Activated CD8-positive, alpha-beta memory T cell treated with anti-CD3 and anti-CD28 coated beads, Interleukin-2, amount 10 ng/mL, durations not matched to agents 7 days and 5 days (primary cell): ENCODE results near the gene ZNF583. TPM values are rescaled to one million over a fixed set of nuclear protein-coding genes. Genes with fewer than 3 reads are reported as not detected.

ENCODE experiments used
- ATAC-seq: fragments of 150-1000 bp; cut with Tn5 transposase; one replicate; pipeline ENCODE4 v1.10.0; 2021; ENCODE audit warnings: moderate library complexity
- CTCF ChIA-PET: fragments of 350-600 bp; sonication (Branson Sonifier 250); formaldehyde crosslinking; loops from one replicate; lab custom pipeline; 2021; ENCODE audit warnings: antibody characterized with exemption; lab: Charles Lee
- DNase-seq: peaks from one replicate; pipeline ENCODE4 v3.0.0-alpha.2; 2020
- H3K27ac Mint-ChIP-seq: one replicate; pipeline ENCODE4 v1.8.0; 2021; ENCODE audit warnings: mild to moderate bottlenecking, mixed read lengths
- H3K27me3 Mint-ChIP-seq: one replicate; pipeline ENCODE4 v1.8.0; 2021; ENCODE audit warnings: mixed read lengths
- H3K36me3 Mint-ChIP-seq: one replicate; pipeline ENCODE4 v1.8.0; 2021; ENCODE audit warnings: mild to moderate bottlenecking, mixed read lengths
- H3K4me1 Mint-ChIP-seq: one replicate; pipeline ENCODE4 v1.8.0; 2021; ENCODE audit warnings: mixed read lengths
- H3K4me3 Mint-ChIP-seq: one replicate; pipeline ENCODE4 v1.8.0; 2021; ENCODE audit warnings: mild to moderate bottlenecking, moderate library complexity, mixed read lengths
- H3K9me3 Mint-ChIP-seq: one replicate; pipeline ENCODE4 v1.8.0; 2022; ENCODE audit warnings: low read depth, mixed read lengths
- total RNA-seq, 2 experiments: library from RNA; stranded (reverse); gene quantifications; one replicate each; pipeline ENCODE4 v1.2.3, GENCODE V29; 2021

Gene ZNF583
- total RNA-seq, result 1 to 10 TPM; 3.5 to 3.6 TPM

- CTCF ChIA-PET, result interaction anchor here (0.7 to 1.0 kb wide), 4 partner anchors 9 to 133 kb away, joined by 3 to 4 read pairs (median 3); partner anchors contain the start of gene ZNF582
Measured at GRCh38 chr19:56403764-56404704, at the start of gene ZNF583. Gene ZNF583 (plus strand): TSS chr19:56404332. CDS start chr19:56407115, 2,783 bp downstream.

DNA sequence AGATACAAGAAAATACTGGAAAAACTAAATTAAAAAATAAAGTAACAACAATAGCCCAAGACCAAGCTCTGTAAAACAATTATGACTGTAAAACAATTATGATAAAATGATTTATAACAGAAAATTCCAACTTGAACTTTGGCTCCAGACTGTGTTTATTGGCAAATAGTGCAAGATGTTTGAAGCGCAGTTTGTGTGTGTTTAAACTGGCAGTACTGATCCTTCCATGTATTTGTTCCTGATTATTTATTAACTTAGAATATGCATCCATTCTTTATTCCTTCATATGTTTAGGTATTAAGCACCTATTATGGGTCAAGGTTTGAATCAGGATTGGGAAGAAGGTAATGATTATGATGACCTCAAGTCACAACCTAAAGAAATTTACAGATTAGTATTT, 48.6 kb upstream of the ZNF583 start:
- Mint-ChIP-seq H3K4me3 (no peak overlapping the region), H3K27me3 (no peaks in the 10 kb centered on the region), H3K9me3 (peaks cover 9% of the 10 kb centered on the region), H3K27ac (no peak overlapping the region), H3K4me1 (no peaks in the 10 kb centered on the region), H3K36me3 (peaks cover 1% of the 10 kb centered on the region)
- DNase-seq (no peak), ATAC-seq (no peak)
- CTCF ChIA-PET, result no interaction called here

More at GRCh38 chr19:56403764-56404704, at the start of gene ZNF583:
- DNase-seq (peak; percentile 94), ATAC-seq (peak; percentile 91)
- Mint-ChIP-seq H3K4me3 (peak within 1 kb of the TSS; percentile 79), H3K9me3 (peaks cover 45% of the 10 kb centered on the region), H3K36me3 (peaks cover 64% of the 10 kb centered on the region), H3K27me3 (no peaks in the 10 kb centered on the region), H3K4me1 (peaks cover 17% of the 10 kb centered on the region), H3K27ac (peak within 1 kb of the TSS; percentile 80)

GRCh38 chr19:56356944-56357343, 47.2 kb upstream of the ZNF583 start:
- Mint-ChIP-seq H3K4me3 (no peak overlapping the region), H3K36me3 (peaks cover 4% of the 10 kb centered on the region), H3K4me1 (no peaks in the 10 kb centered on the region), H3K27me3 (no peaks in the 10 kb centered on the region), H3K9me3 (peaks cover 15% of the 10 kb centered on the region), H3K27ac (no peak overlapping the region)
- CTCF ChIA-PET, result interaction anchor here (1.0 kb wide), 1 partner anchor 104 kb away, joined by 3 read pairs; no protein-coding TSS in a partner anchor
- DNase-seq, result no peak
- ATAC-seq, result no peak

DNA sequence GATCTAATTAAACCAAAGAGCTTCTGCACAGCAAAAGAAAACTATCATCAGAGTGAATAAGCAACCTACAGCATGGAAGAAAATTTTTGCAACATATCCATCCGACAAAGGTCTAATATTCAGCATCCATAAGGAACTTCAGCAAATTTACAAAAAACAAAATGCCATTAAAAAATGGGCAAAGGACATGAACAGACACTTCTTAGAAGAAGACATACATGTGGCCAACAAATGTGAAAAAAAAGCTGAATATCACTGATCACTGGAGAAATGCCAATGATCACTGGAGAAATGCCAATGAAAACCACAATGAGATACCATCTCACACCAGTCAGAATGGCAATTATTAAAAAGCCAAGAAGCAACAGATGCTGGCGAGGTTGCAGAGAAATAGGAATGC, 43.3 kb upstream of the ZNF583 start:
- CTCF ChIA-PET, result no interaction called here
- Mint-ChIP-seq H3K27ac (no peak overlapping the region), H3K4me1 (no peaks in the 10 kb centered on the region), H3K9me3 (peaks cover 22% of the 10 kb centered on the region), H3K36me3 (peaks cover 4% of the 10 kb centered on the region), H3K27me3 (no peaks in the 10 kb centered on the region), H3K4me3 (no peak overlapping the region)
- no peak for DNase-seq
- ATAC-seq, result no peak

DNA sequence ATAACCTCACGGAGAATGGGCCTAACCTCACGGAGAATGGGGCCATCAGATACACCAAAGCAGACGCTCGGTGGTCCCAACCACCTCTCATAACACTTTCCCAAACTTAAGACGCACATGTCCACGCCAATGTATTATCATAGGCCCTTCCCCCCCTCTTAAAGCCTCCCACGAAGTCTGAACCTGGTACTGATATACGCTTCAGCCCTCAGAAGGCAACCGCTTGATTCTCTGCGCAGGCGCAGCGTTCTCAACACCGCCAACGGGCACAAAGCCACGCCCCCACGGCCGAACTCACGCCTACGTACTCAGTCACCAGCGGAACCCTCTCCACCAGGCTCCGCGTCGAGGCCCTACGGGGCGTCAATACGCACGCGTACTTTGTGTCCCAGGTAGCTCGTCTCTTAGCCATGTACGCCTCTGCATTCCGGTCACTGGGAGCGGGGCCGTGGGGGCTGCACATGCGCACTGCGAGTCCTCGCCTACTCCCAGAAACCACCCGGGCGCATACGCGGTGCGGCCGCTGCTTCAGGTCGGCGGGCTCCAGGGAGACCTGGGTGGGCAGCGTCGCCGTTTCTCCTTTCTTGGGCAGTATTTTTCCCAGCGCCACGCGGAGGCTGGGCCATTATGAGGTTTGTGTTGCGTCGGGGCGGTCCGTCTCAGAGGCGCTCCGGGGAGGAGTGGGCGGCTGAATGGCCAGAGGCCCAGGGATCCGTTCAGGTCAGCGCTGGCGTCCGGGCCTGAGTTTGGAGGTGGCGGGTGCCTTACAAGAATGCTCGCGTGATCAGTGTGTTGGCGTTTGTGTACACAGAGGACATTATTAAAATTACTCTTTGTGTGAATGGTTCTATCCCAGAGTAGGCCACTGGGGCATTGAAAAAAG, 36.1 kb upstream of the ZNF583 start:
- peaks cover 20% of the 10 kb centered on the region for H3K4me1 Mint-ChIP-seq
- peak; percentile 100 for ATAC-seq
- no peaks in the 10 kb centered on the region for H3K27me3 Mint-ChIP-seq
- peak overlapping the region; percentile 82 for H3K27ac Mint-ChIP-seq
- CTCF ChIA-PET, result interaction anchor here (0.9 kb wide), 1 partner anchor 24 kb away, joined by 3 read pairs; no protein-coding TSS in a partner anchor
- H3K9me3 Mint-ChIP-seq, result peaks cover 27% of the 10 kb centered on the region
- peak; percentile 89 for DNase-seq
- peak overlapping the region; percentile 88 for H3K4me3 Mint-ChIP-seq
- H3K36me3 Mint-ChIP-seq, result peaks cover 38% of the 10 kb centered on the region

DNA sequence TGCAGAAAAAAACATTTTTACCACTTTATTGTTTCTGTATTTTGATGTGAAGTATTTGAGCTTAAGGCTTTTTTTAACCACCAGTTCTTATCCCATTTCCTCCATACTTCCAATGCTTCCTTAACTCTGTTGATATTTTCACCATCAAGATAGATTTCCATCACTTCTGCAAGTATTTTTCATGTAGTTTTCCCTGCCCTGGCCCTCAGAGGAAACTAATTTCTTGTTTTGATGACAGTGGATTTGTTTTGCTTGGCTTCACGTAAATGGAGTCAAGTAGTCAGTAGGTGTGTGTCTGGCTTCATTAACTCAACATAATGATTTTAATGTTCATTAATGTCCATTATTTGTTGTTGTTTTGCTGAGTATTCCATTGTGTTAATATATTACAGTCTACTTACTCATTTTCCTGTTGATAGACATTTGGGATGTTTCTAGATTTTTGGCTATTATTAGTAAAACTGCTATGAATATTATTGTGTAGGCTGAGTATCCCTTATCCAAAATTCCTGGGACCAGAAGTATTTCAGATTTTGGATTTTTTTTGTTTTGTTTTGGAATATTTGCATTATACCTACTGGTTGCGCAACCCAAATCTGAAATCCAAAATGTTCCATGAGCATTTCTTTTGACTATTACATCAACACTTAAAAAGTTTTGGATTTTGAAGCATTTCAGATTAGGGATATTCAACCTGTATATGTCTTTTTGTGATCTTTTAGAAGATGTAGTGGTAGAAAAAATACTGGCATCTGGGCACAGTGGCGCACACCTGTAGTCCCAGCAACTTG, 34.1 kb upstream of the ZNF583 start:
- DNase-seq (no peak), ATAC-seq (no peak)
- peaks cover 20% of the 10 kb centered on the region for H3K4me1 Mint-ChIP-seq
- no peak overlapping the region for H3K4me3 Mint-ChIP-seq
- no peak overlapping the region for H3K27ac Mint-ChIP-seq
- H3K36me3 Mint-ChIP-seq, result peaks cover 58% of the 10 kb centered on the region
- peaks cover 38% of the 10 kb centered on the region for H3K9me3 Mint-ChIP-seq
- H3K27me3 Mint-ChIP-seq, result no peaks in the 10 kb centered on the region
- CTCF ChIA-PET, result interaction anchor here (0.6 kb wide), 1 partner anchor 22 kb away, joined by 3 read pairs; no protein-coding TSS in a partner anchor

DNA sequence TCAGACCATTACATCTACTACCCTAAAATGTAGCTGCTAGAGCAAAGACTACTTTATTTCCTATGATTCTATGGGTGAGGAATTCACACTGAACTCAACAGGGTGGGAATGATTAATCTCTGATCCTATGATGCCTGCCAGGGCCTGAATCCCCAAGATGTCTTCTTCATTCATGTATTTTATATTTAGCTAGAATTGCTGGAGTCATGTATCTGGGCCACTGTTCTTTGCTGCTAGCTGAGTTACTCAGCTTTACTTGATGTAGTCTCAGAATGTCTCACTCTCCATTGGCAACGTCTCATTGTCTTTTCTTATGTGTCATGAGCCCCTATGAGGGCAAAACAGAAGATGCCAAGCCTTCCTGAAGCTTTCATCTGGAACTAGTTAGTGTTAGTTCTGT, 31.9 kb upstream of the ZNF583 start:
- H3K4me3 Mint-ChIP-seq, result no peak overlapping the region
- no peak overlapping the region for H3K27ac Mint-ChIP-seq
- H3K9me3 Mint-ChIP-seq, result peaks cover 44% of the 10 kb centered on the region
- H3K27me3 Mint-ChIP-seq, result no peaks in the 10 kb centered on the region
- CTCF ChIA-PET, result no interaction called here
- ATAC-seq (no peak), DNase-seq (no peak)
- H3K36me3 Mint-ChIP-seq, result peaks cover 80% of the 10 kb centered on the region
- peaks cover 20% of the 10 kb centered on the region for H3K4me1 Mint-ChIP-seq

DNA sequence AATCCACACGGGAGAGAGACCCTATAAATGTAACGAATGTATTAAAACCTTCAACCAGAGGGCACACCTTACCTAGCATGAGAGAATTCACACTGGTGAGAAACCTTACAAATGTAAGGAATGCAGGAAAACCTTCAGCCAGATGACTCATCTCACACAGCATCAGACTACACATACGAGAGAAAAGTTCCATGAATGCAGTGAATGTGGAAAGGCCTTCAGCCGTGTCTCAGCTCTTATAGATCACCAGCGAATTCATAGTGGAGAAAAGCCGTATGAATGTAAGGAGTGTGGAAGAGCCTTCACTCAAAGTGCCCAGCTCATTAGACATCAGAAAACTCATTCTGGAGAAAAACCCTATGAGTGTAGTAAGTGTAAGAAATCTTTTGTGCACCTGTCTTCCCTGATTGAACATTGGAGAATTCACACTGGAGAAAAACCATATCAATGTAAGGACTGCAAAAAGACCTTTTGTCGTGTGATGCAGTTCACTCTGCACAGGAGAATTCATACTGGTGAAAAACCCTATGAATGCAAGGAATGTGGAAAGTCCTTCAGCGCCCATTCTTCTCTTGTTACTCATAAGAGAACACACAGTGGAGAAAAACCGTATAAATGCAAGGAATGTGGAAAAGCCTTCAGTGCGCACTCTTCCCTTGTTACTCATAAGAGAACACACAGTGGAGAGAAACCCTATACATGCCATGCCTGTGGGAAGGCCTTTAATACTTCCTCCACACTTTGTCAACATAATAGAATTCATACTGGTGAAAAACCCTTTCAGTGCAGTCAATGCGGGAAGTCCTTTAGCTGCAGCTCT, 26.8 kb upstream of the ZNF583 start:
- Mint-ChIP-seq H3K9me3 (peaks cover 56% of the 10 kb centered on the region), H3K36me3 (peaks cover 65% of the 10 kb centered on the region), H3K4me1 (peaks cover 6% of the 10 kb centered on the region), H3K27me3 (no peaks in the 10 kb centered on the region), H3K27ac (no peak overlapping the region), H3K4me3 (no peak overlapping the region)
- CTCF ChIA-PET, result no interaction called here
- DNase-seq (no peak), ATAC-seq (no peak)

- CTCF ChIA-PET, result no interaction called here
- H3K36me3 Mint-ChIP-seq, result peaks cover 36% of the 10 kb centered on the region
- H3K27ac Mint-ChIP-seq, result no peak overlapping the region
- no peak for DNase-seq
- H3K9me3 Mint-ChIP-seq, result peaks cover 43% of the 10 kb centered on the region
- H3K4me1 Mint-ChIP-seq, result peaks cover 6% of the 10 kb centered on the region
- no peak for ATAC-seq
- H3K27me3 Mint-ChIP-seq, result no peaks in the 10 kb centered on the region
- H3K4me3 Mint-ChIP-seq, result no peak overlapping the region
Measured at GRCh38 chr19:56383826-56384605, 20.1 kb upstream of the ZNF583 start.

DNA sequence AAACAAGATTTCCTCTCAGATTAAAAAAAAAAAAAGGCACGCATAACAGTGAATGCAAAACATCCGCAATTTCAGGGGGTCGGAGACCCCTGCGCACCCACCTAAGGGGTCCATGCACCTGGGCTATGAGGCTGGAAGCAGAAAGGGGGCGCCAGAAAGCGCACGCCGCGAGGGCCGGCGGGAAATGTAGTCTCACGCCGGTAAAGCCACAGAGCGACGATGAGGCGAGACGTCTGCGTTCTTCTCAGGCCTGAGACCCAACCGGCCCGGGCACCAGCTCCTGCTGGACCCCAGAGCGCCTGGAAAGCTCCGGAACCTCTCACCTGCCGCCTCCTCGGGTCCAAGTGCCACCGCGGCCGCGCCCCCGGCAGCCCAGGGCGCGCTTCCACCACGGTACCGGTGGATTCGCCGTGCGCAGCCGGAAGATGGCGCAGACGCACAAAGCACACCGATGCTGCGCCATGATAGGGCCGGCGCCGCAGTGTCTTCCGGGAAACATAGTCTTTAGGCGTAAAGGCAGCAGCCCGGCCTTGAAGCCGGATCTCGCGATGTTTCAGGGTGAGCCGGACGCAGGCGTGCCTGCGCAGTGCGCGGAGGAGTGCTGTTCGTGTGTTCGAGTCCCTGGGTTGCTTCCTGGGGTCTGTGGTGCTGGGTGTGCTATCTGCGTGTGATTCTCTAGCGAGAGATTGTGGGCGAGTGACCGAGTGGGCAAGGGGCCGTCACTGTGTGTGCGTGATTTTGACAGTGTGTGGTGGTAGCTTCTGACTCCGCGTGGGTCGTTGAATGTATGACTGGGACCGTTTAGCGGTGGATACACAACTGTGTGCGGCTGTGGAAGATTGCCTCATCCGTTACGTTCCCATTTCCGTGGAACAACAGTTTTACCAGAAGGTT, 10.8 kb upstream of the ZNF583 start, which contains the start of gene ZNF582:
Gene ZNF582, minus strand, starts transcription at position 416 of the 894 bp plus-strand sequence. CDS start 1,782 bp downstream, outside the sequence.
- no peaks in the 10 kb centered on the region for H3K27me3 Mint-ChIP-seq
- peak; percentile 97 for DNase-seq
- H3K36me3 Mint-ChIP-seq, result peaks cover 56% of the 10 kb centered on the region
- peak within 1 kb of the TSS; percentile 86 for H3K4me3 Mint-ChIP-seq
- H3K9me3 Mint-ChIP-seq, result peaks cover 40% of the 10 kb centered on the region
- H3K27ac Mint-ChIP-seq, result peak within 1 kb of the TSS; percentile 91
- CTCF ChIA-PET, result interaction anchor here (1.1 kb wide), 1 partner anchor 10 kb away, joined by 3 read pairs; the partner anchor contains the start of gene ZNF583
- H3K4me1 Mint-ChIP-seq, result peaks cover 13% of the 10 kb centered on the region
- ATAC-seq, result peak; percentile 99
